H1 (cell line): Measurements from ENCODE around the gene TOP1. TPM values are rescaled to one million over a fixed set of nuclear protein-coding genes. Genes with fewer than 3 reads are reported as not detected.

Experiments
- CBX5 ChIP-seq: fragments of 300-800, 300-1000 bp; sonication (generic); IDR thresholded peaks from 2 replicates; pipeline ENCODE4 v1.7.1; 2016; ENCODE audit warnings: antibody characterized with exemption, low read length, low read depth
- EP300 ChIP-seq, 2 experiments: IDR thresholded peaks; 1 replicate in 1 of 2; 2 replicates in 1 of 2; pipeline ENCODE4 v1.6.1; 2011 to 2012; ENCODE audit warnings: low read depth in 2 of 2, low read length in 2 of 2, mild to moderate bottlenecking in 2 of 2, borderline replicate concordance in 1 of 2, inconsistent platforms in 1 of 2, moderate library complexity in 1 of 2
- GTF2F1 ChIP-seq: IDR thresholded peaks from 2 replicates; pipeline ENCODE4 v1.6.1; 2012; ENCODE audit warnings: low read depth, low read length, improper control_type of control experiment, borderline replicate concordance
- HDAC6 ChIP-seq: IDR thresholded peaks from one replicate; pipeline ENCODE4 v1.7.1; 2012; ENCODE audit warnings: low read depth, mild to moderate bottlenecking, inconsistent platforms, low read length, moderate library complexity
- RAD21 ChIP-seq, 2 experiments: IDR thresholded peaks in 1 of 2; conservative IDR thresholded peaks in 1 of 2; 2 replicates each; pipeline ENCODE4 v1.6.1; 2011; ENCODE audit warnings: low read depth in 2 of 2, low read length in 2 of 2, improper control_type of control experiment in 1 of 2, inconsistent platforms in 1 of 2, mild to moderate bottlenecking in 1 of 2, moderate library complexity in 1 of 2
- SRF ChIP-seq: IDR thresholded peaks from 2 replicates; pipeline ENCODE4 v1.6.1; 2011; ENCODE audit warnings: mild to moderate bottlenecking, low read depth, low read length, moderate library complexity
- polyA plus RNA-seq, 7 experiments: library from polyadenylated mRNA; depleted of rRNA in 3 of 7; stranded (reverse) in 5 of 7; unstranded in 2 of 7; fragments of >200 nt in 5 of 7; fragments of 200-250 nt in 2 of 7; gene quantifications; 1 replicate in 5 of 7; 2 replicates in 1 of 7; 4 replicates in 1 of 7; pipeline versions ENCODE4 v1.2.1 to v1.2.3, GENCODE V29; 2011 to 2013; ENCODE audit warnings: missing spikeins in 2 of 7, mixed read lengths in 2 of 7
- total RNA-seq: library from RNA; stranded (reverse); fragmentation: NEBNext Ultra II Directional; extraction: Animal tissue kit (Norgen Biotek cat#: 25700); gene quantifications from 2 replicates; pipeline ENCODE4 v1.2.1, GENCODE V29; 2021
- TF ChIP-seq, protein P1 (sequence below): IDR thresholded peaks from 2 replicates; pipeline ENCODE4 v1.6.1; 2012; ENCODE audit warnings: inconsistent platforms
- TF ChIP-seq, protein P2 (sequence below): IDR thresholded peaks from 2 replicates; pipeline ENCODE4 v1.6.1; 2011; ENCODE audit warnings: low read depth, mild to moderate bottlenecking, low read length; ENCODE audit not compliant: insufficient read depth

Gene TOP1
- total and polyA plus RNA-seq, 2 of the 8 experiments (the other 6 are each of a cell fraction or from before 2014, with no cell fraction given), result 7.4 to 108 TPM

DNA sequence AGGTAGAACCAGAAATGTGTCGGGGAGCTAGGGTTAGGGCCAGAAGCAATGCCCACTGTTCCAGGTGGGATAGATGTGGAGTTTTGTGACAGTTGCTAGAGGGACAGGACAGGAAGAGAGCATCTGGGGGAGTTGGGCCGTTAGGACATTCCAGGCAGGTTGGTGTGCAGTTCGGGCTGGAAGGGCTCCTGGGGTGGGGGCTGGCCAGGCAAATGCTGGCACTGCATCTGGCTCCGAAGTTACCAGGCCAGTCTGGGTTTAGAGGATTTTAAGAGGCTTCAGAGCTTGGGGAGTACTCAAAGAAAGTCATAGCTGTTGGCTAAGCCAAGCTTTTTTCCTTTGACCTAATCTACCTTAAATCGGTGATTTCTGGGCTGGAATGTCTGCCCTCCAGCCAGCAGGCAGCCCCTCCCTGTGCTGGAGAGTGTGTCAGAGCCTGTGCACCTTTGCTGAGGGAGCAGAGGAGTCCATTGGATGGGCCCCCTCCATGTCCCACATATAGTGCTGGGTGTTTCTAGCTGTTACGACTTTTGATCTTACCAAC is 129.5 kb downstream of the TOP1 start (continued):
- no peak for TF ChIP-seq EP300 (IDR thresholded peaks at IDR 0.05; ENCODE audit: borderline replicate concordance in 1 of 2, low read depth in 2 of 2, low read length in 2 of 2)
- TF ChIP-seq RAD21 (IDR thresholded peaks at IDR 0.05 in 1 of 2, conservative IDR thresholded peaks at IDR 0.05 in 1 of 2; ENCODE audit: low read depth in 2 of 2, low read length in 2 of 2), result no peak
- no peak for TF ChIP-seq CBX5
- TF ChIP-seq, protein P1, sequence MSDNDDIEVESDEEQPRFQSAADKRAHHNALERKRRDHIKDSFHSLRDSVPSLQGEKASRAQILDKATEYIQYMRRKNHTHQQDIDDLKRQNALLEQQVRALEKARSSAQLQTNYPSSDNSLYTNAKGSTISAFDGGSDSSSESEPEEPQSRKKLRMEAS, result no peak
- TF ChIP-seq HDAC6, result no peak
- no peak for TF ChIP-seq GTF2F1
- no peak for TF ChIP-seq SRF
- TF ChIP-seq, protein P2, sequence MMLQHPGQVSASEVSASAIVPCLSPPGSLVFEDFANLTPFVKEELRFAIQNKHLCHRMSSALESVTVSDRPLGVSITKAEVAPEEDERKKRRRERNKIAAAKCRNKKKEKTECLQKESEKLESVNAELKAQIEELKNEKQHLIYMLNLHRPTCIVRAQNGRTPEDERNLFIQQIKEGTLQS, result no peak
